Prostate gland (tissue), 2 donors: ENCODE measurements around the gene OMA1.
"Not testable (repeated sequence)": the region's sequence is repeated elsewhere in the genome, so short reads cannot be mapped to it uniquely, and the experiment has no call there.

Source experiments
- POLR2A ChIP-seq: fragments of 450-650 bp; IDR thresholded peaks from one replicate; pipeline ENCODE4 v1.6.1; 2016; ENCODE audit warnings: antibody characterized with exemption, mild to moderate bottlenecking
- TF ChIP-seq, protein P1 (sequence below), 4 experiments: fragments of 200-600 bp in 2 of 4; fragments of 450-650 bp in 2 of 4; sonication (generic) in 2 of 4; IDR thresholded peaks; 1 replicate in 3 of 4; 2 replicates in 1 of 4; pipeline ENCODE4 v1.5.1; 2016 to 2019; ENCODE audit warnings: antibody characterized with exemption in 4 of 4, mild to moderate bottlenecking in 2 of 4, moderate library complexity in 2 of 4

DNA sequence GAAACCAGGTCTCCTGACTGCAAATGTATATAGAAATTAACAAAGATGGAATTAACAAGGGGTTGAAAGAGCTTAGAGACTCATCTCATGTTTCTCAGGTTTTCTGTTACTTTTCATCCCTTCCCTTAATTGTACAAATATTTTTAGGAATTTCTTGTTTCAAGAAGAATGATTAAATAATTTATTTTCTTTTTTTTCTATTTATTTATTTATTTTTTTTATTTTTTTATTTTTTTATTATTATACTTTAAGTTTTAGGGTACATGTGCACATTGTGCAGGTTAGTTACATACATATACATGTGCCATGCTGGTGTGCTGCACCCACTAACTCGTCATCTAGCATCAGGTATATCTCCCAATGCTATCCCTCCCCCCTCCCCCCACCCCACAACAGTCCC, 35.6 kb upstream of the OMA1 start:
- not testable (repeated sequence) for TF ChIP-seq POLR2A
- TF ChIP-seq, protein P1, sequence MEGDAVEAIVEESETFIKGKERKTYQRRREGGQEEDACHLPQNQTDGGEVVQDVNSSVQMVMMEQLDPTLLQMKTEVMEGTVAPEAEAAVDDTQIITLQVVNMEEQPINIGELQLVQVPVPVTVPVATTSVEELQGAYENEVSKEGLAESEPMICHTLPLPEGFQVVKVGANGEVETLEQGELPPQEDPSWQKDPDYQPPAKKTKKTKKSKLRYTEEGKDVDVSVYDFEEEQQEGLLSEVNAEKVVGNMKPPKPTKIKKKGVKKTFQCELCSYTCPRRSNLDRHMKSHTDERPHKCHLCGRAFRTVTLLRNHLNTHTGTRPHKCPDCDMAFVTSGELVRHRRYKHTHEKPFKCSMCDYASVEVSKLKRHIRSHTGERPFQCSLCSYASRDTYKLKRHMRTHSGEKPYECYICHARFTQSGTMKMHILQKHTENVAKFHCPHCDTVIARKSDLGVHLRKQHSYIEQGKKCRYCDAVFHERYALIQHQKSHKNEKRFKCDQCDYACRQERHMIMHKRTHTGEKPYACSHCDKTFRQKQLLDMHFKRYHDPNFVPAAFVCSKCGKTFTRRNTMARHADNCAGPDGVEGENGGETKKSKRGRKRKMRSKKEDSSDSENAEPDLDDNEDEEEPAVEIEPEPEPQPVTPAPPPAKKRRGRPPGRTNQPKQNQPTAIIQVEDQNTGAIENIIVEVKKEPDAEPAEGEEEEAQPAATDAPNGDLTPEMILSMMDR (IDR thresholded peaks at IDR 0.05): not testable (repeated sequence)
